ENCODE measurements around the gene TMEM91.

Gene TMEM91

DNA sequence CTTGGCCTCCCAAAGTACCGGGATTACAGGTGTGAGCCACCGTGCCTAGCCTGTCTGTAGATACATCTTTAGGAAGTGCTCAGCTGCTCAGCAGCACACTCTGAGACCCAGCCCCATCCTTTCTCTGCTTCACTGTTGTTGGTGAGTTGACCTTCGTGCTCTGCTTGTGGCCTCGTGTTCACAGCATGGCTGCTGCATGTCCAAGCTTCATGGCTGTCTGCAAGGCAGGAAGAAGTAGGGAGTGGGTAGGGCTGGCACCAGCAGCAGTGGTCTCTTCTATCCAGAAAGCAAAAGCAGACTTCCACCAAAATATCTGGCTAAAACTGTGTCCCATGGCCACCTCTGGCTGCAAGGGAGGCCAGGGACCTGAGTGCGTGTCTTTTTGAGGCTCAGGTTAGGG is 36.6 kb downstream of the TMEM91 start:
- FAIRE-seq: no peak

- no peak for FAIRE-seq
Observed at GRCh38 chr19:41413947-41414346, 37.6 kb downstream of the TMEM91 start.

GRCh38 chr19:41414461-41414860 is 38.1 kb downstream of the TMEM91 start:
- no peak for FAIRE-seq

DNA sequence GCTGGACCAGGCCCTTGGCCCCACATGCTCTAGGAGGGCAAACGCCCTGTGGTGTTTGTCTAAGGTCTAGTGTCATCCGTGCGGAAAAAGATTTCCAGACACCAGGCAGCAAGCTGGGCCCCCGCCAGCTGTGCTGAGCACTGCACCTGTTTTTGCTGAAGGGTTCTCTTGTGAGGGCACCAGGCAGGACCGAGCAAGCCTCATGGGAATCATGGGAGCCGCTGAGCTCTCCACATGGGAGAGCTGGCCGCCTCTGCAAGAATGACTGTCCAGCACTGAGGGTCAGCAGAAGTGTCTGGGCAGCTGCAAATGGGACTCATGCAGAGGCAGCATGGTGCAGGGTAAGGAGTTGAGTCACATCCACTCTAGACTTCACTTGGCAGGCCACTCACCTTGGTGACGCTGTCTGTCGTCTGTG is 38.8 kb downstream of the TMEM91 start:
- FAIRE-seq: no peak

DNA sequence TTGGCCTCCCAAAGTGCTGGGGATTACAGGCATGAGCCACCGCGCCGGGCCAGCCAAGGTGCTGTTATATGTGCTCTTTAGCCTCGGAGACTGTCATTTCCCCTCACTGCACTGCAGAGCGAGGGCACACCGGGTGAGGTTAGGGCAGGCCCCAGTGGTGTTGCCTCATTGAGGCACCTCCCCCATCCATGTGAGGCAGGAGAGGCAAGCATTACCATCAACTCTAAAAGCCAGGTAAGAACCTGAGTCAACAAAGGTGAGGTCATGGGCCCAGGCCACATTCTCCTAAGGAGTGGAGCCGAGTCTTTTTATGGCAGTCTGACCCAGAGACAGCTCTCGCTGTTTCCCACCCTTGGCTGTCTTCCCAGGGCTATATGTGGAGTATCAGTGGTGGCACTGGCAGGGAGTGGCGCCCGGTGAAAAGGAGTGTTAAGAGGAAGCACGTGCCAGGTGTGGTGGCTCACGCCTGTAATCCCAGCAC is 39.9 kb downstream of the TMEM91 start:
- FAIRE-seq: no peak

DNA sequence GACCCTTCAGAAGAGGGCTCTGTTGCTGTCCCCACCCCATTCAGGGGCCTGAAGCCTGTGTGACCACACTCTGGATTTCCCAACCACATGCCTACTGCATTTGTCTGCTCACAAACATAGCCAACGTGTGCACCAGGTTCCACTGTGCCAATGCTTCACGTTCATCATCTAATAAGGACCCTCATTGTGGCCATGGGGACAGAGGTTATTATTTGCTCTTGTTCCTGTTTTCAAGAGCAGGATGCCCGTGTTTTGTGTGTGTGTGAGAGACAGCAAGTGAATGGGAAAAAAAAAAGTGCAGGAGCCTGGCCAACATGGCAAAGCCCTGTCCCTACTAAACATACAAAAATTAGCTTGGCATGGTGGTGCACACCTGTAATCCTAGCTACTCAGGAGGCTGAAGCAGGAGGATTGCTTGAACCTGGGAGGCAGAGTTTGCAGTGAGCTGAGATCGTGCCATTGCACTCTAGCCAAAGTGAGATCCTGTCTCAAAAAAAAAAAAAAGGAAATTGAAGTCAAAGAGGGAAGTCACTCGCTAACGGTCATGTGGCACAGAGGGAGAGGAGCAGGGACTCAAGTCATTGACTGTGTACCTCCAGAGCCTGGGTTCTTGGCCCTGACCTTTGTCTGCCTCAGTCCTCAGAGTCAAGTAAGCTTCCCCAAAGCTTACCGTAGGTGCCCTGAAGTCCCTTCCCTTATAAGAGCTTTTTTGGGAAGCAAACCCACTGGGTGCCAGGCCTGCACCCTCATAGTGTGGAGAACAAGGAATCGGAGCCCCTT is 44.0 kb downstream of the TMEM91 start:
- no peak for FAIRE-seq

DNA sequence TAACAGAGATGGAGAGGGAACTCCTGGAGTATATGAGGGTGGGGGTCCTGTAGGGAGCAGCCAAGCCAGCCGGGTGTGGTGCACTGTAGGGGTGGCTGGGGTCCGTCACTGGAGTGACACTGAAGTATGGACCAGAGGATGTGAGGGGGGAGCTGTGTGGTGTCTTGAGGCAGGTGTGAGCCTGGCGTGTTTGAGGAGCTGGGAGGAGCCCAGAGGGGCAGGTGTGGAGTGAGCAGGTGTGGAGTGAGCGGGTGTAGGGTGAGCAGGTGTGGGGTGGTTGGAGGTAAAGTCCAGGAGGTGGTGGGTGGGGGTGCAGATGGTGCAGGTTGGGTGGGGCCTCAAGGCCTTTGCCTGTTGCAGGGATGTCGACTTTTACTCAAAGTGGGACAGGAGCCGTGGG is 45.0 kb downstream of the TMEM91 start:
- FAIRE-seq: no peak

DNA sequence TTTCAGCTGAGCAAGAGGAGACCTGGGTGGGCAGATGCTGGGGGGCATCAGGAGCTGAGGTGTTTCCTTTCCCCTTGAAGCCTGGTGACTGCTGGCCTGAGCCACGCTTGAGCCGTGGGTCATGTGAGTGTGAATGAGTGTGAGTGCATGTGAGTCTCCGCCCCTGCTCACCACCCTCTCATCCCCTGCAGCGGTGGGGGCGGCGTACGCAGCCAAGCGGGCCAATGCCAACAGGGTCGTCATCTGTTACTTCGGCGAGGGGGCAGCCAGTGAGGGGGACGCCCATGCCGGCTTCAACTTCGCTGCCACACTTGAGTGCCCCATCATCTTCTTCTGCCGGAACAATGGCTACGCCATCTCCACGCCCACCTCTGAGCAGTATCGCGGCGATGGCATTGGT is 45.6 kb downstream of the TMEM91 start:
- no peak for FAIRE-seq

GRCh38 chr19:41422456-41422855 is 46.1 kb downstream of the TMEM91 start:
- no peak for FAIRE-seq

DNA sequence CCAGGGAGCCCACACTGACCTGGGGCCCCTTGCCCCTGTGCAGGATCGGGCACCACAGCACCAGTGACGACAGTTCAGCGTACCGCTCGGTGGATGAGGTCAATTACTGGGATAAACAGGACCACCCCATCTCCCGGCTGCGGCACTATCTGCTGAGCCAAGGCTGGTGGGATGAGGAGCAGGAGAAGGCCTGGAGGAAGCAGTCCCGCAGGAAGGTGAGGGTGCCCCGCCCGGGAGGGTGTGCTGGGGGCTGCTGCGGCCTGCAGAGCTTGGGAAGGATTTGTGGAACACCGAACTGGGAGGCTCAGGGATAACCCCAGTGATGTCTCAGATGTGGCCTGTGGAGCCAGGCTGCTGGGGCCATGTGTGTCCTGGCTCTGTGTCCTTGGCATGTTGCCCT is 46.6 kb downstream of the TMEM91 start:
- FAIRE-seq: no peak

DNA sequence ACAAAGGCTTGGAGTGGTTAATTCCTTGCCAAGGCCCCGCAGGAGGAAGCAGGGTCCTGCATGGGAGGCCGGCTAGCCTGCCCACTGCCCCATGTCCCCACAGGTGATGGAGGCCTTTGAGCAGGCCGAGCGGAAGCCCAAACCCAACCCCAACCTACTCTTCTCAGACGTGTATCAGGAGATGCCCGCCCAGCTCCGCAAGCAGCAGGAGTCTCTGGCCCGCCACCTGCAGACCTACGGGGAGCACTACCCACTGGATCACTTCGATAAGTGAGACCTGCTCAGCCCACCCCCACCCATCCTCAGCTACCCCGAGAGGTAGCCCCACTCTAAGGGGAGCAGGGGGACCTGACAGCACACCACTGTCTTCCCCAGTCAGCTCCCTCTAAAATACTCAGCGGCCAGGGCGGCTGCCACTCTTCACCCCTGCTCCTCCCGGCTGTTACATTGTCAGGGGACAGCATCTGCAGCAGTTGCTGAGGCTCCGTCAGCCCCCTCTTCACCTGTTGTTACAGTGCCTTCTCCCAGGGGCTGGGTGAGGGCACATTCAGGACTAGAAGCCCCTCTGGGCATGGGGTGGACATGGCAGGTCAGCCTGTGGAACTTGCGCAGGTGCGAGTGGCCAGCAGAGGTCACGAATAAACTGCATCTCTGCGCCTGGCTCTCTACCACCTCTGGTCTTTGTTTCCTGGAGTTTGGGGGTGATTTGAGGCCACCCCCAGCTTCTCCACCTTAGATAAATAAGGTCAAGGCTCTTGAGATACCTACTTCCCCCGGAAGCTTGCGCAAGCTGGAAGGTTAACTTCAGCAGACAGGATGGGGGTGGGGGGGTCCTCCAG is 48.2 kb downstream of the TMEM91 start:
- no peak for FAIRE-seq

DNA sequence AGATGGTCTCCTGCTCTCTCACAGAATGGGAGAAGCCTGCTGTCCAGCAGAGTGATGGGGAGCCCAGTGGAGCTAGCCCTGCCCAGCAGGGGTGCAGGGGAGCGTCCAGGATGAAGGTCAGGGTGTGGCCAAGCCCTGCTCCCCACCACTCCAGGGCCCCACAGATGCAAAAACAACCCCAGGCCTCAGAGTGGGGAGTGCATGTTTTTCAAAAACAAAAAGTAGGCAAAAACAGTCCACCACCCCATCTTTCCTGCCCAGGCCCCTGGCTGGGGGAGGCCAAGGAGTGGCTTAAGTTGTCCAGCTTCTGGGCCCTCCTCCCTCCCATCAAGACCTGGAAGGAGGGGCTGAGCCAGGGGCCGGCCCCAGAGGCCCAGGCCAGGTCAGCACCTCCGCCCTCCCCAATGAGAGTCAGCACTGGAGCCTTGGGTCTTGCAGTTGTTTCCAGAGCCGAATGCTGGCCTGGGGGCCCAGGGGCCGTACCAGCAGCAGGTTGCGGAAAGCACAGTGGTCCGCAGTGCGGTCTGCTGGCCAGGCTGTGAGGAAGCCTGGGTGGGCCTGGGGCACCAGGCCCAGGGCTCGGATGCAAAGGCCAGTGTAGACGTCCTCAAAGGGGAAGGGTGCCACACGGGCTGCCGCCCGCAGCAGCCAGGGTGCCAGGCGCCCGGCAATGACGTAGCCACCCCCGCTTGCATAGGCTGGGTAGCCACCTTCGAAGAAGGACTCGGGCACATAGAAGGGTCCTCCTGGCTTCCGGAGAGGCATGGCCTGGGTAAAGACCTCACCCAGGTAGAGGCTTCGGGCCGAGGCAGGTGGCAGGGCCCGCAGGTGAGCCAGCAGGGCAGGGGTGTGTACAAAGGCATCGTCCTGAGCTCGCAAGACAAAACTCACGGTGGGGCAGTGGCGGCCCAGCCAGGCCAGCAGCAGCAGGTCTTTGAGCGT is 49.1 kb downstream of the TMEM91 start:
- no peak for FAIRE-seq

GRCh38 chr19:41426116-41426841 is 49.9 kb downstream of the TMEM91 start:
- FAIRE-seq: no peak

DNA sequence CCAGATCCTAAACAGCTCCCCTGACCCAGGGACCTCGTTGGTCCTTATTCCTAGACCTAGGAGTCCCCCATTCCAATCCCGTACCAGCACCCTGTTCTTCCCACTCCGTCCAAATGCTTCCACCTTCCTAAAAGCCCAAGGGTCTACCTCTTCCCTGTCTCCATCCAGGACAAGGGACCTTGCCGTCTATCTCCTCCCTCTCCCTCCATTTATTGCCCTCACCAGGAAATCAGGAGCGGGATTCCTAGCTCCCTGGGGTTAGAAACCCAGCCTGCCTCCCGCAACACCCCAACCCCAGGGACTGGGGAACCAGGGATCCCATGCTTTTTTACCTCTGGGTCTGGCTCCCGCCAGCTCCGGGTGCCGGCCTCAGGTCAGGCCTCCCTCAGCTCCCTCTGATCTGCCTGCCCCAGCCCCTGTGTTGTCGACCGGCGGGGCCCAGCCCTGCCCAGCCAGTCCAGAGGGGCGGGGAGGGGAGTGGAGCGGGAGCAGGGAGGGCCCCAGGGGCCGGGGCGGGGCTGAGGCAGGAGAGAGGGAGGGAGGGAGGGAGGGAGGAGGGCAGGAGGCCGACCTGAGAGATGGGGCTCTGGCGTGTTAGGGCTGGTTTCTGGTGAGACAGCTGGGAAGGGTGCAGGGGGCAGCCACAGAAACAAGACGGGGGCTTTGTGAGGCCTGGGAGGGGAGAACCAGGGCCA is 50.8 kb downstream of the TMEM91 start, which contains the start of gene B3GNT8:
Gene B3GNT8 (minus strand): TSS at position 423 of the 695 bp plus-strand sequence. CDS start 596 bp downstream, outside the sequence.
- FAIRE-seq: no peak

- no peak for FAIRE-seq
Observed at GRCh38 chr19:41427647-41428480, 51.5 kb downstream of the TMEM91 start.

DNA sequence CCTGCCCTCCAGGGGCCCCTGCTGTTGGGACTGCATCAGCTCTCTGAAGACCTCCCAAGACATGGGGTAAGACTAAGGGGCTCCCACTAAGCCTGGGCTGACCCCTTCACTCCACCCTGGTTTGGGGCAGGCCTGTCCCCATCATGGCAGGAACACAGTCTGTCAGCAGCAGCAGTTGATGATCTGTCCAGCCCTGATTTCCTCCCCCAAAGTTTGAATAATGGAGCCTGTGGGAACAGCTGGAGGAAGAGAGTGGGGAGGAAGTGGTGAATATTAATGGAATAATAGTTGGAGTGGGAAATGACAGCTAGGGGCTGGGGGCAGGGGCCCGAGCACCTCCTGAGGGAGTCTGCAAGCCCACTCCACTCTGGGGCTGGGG is 52.1 kb downstream of the TMEM91 start:
- no peak for FAIRE-seq

DNA sequence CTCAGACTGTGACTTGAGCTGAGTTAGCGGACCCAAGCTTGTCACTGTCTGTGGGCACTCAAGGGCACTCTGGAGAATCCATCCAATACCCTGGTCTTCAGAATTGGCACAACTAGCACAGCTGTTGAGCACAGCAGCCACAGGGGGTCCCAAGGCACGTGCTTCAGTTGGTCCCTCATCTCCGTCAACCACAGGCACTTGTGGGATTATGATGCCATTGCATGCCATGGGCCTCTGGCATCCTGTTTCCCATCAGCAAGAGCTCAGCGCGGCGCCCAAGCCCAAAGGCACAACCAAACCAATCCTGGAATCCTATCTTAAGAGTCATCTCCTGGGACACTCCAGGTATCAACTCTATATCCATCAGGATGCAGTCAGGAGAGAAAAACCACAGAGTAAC is 54.6 kb downstream of the TMEM91 start:
- FAIRE-seq: no peak

- FAIRE-seq: no peak
Observed at GRCh38 chr19:41431426-41432386, 55.4 kb downstream of the TMEM91 start.

DNA sequence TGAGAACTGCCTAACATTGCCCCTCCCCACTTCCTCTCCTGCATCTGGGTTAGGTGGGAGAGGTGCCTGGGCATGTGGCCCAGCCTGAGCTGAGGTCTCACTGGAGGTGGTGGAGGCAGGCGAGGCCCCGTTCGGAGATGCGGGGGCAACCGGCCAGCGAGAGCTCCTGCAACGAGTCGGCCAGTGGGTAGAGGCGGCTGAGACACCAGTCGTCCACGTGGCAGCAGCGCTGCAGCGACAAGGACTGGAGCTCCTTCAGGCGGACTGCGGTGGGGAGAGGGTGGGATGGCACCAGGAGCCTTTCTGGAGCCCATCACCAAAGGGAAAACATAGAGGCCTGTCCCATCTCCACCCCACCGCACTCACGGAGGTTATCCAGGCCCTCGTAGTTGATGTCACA is 56.8 kb downstream of the TMEM91 start:
- FAIRE-seq: no peak
